Progenitor cell of endocrine pancreas (in vitro differentiated cells): ENCODE data around the gene KATNBL1. TPM values are rescaled to one million over a fixed set of nuclear protein-coding genes. Genes with fewer than 3 reads are reported as not detected.
"Not testable (repeated sequence)": the region's sequence is repeated elsewhere in the genome, so short reads cannot be mapped to it uniquely, and the experiment has no call there.

Experiments
- DNase-seq: peaks from one replicate; pipeline ENCODE4 v3.0.0; 2021; ENCODE audit warnings: low spot score; ENCODE audit not compliant: unreplicated experiment
- H3K27ac Mint-ChIP-seq: 2 replicates; pipeline ENCODE4 v1.8.0; 2021; ENCODE audit warnings: mild to moderate bottlenecking, moderate library complexity, mixed read lengths
- H3K27me3 Mint-ChIP-seq: 2 replicates; pipeline ENCODE4 v1.8.0; 2021; ENCODE audit warnings: mixed read lengths
- H3K36me3 Mint-ChIP-seq: 2 replicates; pipeline ENCODE4 v1.8.0; 2022; ENCODE audit warnings: mixed read lengths; ENCODE audit not compliant: insufficient read depth
- H3K4me1 Mint-ChIP-seq: 2 replicates; pipeline ENCODE4 v1.8.0; 2021; ENCODE audit warnings: low read depth, mixed read lengths
- H3K4me3 Mint-ChIP-seq: 2 replicates; pipeline ENCODE4 v1.8.0; 2021; ENCODE audit warnings: low read depth, mild to moderate bottlenecking, moderate library complexity, mixed read lengths
- H3K9me3 Mint-ChIP-seq: 2 replicates; pipeline ENCODE4 v1.8.0; 2021; ENCODE audit warnings: low read depth, mixed read lengths
- total RNA-seq: library from RNA; stranded (reverse); gene quantifications from 2 replicates; pipeline ENCODE4 v1.2.1, GENCODE V29; 2021
- TF ChIP-seq, protein P1 (sequence below): fragments of 200-600 bp; sonication (generic); IDR thresholded peaks from one replicate; pipeline ENCODE4 v1.5.0; 2021; ENCODE audit warnings: antibody characterized with exemption, mild to moderate bottlenecking; ENCODE audit not compliant: unreplicated experiment

KATNBL1 gene
- total RNA-seq, 1 donor from 2014 or later = 71.4 TPM

DNA sequence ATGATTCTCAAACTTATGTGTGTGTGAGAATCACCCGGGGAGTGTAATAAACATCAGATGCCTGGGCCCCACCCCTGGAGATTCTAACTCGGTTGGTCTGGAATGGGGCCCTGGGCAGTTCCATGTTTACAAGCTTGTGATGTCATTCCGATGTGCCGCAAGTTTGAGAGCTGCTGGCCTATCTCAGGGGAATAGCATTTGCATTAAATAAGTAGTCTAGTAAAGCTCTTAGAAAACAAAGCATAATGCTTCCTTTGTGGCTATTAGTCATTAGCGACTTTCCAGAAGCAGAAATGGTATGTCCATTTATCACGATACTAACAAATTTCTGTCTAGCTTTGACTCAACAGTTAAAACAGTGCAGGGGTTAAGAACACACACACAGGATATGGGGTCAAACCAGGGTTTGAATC lies 87.1 kb downstream of the KATNBL1 start:
- H3K9me3 Mint-ChIP-seq = peaks cover 8% of the 10 kb centered on the region
- H3K36me3 Mint-ChIP-seq = no peaks in the 10 kb centered on the region
- TF ChIP-seq, protein P1, sequence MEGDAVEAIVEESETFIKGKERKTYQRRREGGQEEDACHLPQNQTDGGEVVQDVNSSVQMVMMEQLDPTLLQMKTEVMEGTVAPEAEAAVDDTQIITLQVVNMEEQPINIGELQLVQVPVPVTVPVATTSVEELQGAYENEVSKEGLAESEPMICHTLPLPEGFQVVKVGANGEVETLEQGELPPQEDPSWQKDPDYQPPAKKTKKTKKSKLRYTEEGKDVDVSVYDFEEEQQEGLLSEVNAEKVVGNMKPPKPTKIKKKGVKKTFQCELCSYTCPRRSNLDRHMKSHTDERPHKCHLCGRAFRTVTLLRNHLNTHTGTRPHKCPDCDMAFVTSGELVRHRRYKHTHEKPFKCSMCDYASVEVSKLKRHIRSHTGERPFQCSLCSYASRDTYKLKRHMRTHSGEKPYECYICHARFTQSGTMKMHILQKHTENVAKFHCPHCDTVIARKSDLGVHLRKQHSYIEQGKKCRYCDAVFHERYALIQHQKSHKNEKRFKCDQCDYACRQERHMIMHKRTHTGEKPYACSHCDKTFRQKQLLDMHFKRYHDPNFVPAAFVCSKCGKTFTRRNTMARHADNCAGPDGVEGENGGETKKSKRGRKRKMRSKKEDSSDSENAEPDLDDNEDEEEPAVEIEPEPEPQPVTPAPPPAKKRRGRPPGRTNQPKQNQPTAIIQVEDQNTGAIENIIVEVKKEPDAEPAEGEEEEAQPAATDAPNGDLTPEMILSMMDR = no peak
- no peaks in the 10 kb centered on the region for H3K27me3 Mint-ChIP-seq
- no peak overlapping the region for H3K27ac Mint-ChIP-seq
- DNase-seq = no peak
- H3K4me3 Mint-ChIP-seq = no peak overlapping the region
- no peaks in the 10 kb centered on the region for H3K4me1 Mint-ChIP-seq

DNA sequence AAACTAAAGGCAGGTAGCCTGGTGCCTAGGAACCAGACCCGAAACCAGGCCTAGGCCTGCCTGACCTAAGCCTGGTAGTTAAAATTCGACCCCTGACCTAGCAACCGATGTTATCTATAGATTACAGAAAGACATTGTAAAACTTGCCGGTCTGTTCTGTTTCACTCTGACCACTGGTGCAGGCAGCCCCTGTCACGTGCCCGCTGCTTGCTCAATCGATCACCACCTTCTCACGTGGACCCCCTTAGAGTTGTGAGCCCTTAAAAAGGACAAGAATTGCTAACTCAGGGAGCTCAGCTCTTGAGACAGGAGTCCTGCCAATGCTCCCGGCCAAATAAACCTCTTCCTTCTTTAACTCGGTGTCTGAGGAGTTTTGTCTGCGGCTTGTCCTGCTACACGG lies 88.1 kb downstream of the KATNBL1 start:
- H3K36me3 Mint-ChIP-seq, H3K27me3 Mint-ChIP-seq, H3K9me3 Mint-ChIP-seq, H3K4me3 Mint-ChIP-seq, DNase-seq, H3K4me1 Mint-ChIP-seq, H3K27ac Mint-ChIP-seq: not testable (repeated sequence)

DNA sequence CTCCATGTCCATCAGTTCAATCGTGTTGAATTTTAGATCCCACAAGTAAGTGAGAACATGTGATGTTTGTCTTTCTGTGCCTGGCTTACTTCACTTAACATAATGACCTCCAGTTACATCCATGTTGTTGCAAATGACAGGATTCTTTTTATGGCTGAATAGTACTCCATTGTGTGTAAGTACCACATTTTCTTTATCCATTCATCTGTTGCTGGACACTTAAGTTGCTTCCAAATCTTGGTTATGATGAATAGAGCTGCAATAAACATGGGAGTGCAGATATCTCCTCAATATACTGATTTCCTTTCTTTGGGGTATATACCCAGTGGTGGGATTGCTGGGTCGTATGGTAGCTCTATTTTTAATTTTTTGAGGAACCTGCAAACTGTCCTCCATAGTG lies 89.5 kb downstream of the KATNBL1 start:
- not testable (repeated sequence) for H3K27me3 Mint-ChIP-seq, DNase-seq, H3K4me1 Mint-ChIP-seq, H3K4me3 Mint-ChIP-seq, H3K27ac Mint-ChIP-seq, H3K9me3 Mint-ChIP-seq, H3K36me3 Mint-ChIP-seq

DNA sequence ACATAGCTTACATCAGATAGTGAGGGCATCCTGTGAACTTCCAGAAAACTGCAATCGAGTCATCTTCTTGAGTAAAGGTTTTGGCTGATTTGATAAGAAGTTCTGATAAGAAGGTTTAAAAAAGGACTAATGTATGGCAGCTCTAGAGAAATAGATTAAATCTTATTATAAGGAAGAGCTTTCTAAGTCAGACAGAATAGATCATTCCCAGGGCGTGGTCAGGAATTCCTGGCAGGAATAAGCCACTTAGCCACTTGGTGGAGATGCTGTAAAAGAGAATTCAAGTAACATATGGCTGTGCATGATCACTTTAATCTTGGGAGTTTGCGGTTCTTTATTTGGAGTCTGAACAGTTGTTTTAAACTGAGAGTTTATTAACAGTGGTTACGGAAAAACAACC lies 90.6 kb downstream of the KATNBL1 start:
- no peaks in the 10 kb centered on the region for H3K36me3 Mint-ChIP-seq
- no peak for DNase-seq
- H3K27ac Mint-ChIP-seq = no peak overlapping the region
- no peak overlapping the region for H3K4me3 Mint-ChIP-seq
- no peaks in the 10 kb centered on the region for H3K27me3 Mint-ChIP-seq
- peaks cover 8% of the 10 kb centered on the region for H3K9me3 Mint-ChIP-seq
- TF ChIP-seq, protein P1 = no peak
- H3K4me1 Mint-ChIP-seq = no peaks in the 10 kb centered on the region

DNA sequence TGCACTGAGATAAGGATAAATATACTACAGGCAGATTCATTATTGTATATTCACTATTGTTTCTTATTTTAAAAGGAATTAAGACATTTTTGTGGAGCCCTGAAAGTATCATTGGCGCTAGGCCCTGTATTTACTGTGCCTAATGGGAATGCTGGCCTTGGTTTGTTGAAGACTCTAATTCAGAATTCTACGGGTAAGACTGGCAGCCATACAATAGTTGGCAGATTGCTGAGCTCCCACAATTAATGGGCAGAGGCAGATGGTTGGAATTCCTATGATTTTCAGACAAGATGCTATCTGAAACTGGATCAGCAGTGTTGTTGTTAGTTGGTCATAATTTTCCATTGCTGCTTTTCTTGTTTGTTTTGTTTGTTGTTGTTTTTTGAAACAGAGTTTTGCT lies 93.3 kb downstream of the KATNBL1 start:
- Mint-ChIP-seq H3K9me3 (peaks cover 3% of the 10 kb centered on the region), H3K4me1 (no peaks in the 10 kb centered on the region), H3K27ac (no peak overlapping the region), H3K36me3 (no peaks in the 10 kb centered on the region), H3K4me3 (no peak overlapping the region), H3K27me3 (no peaks in the 10 kb centered on the region)
- TF ChIP-seq, protein P1 = no peak
- DNase-seq = no peak

DNA sequence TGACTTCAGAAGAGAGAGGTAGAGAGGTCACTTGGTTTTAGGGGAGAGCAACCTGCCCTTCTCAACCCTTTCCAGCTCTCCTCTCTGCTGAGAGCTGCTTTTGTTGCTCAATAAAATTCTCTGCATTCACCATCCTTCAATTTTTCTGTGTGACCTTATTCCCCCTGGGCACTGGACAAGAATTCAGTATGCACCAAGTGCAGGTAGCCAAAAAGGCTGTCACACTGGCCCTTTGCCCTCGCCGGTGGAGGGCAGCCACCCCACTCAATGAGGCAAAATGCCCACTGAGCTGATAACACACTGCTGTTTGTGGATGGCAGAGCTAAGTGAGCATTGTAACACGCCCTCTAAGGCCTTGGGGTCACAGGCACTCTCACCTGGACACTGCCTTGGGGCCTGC lies 95.2 kb downstream of the KATNBL1 start:
- Mint-ChIP-seq H3K4me3 (no peak overlapping the region), H3K27me3 (no peaks in the 10 kb centered on the region), H3K36me3 (no peaks in the 10 kb centered on the region), H3K9me3 (no peaks in the 10 kb centered on the region), H3K4me1 (no peaks in the 10 kb centered on the region), H3K27ac (no peak overlapping the region)
- TF ChIP-seq, protein P1 = no peak
- DNase-seq = no peak
